Left ventricle myocardium inferior (tissue), 1 donor: Measurements from ENCODE around the gene CYP26C1. TPM values are rescaled to one million over a fixed set of nuclear protein-coding genes. Genes with fewer than 3 reads are reported as not detected.

ENCODE experiments used
- DNase-seq: peaks from one replicate; pipeline ENCODE4 v3.0.0-alpha.2; 2020
- H3K27ac ChIP-seq: fragments of 200-600 bp; replicated peaks from 2 replicates; pipeline ENCODE4 v1.8.0; 2021
- H3K27me3 ChIP-seq: fragments of 200-600 bp; 2 replicates; pipeline ENCODE4 v1.8.0; 2021; ENCODE audit warnings: low read depth
- H3K36me3 ChIP-seq: fragments of 200-600 bp; 2 replicates; pipeline ENCODE4 v1.8.0; 2021
- H3K4me1 ChIP-seq: fragments of 200-600 bp; 2 replicates; pipeline ENCODE4 v1.8.0; 2021
- H3K4me3 ChIP-seq: fragments of 200-600 bp; 2 replicates; pipeline ENCODE4 v1.8.0; 2021; ENCODE audit warnings: mild to moderate bottlenecking, moderate library complexity
- H3K9me3 ChIP-seq: fragments of 200-600 bp; replicated peaks from 2 replicates; pipeline ENCODE4 v1.8.0; 2021
- CTCF ChIP-seq: fragments of 200-600 bp; IDR thresholded peaks from 2 replicates; pipeline ENCODE4 v1.8.0; 2021; ENCODE audit warnings: antibody characterized with exemption, mild to moderate bottlenecking, borderline replicate concordance
- intact Hi-C: fragments of 100-400 bp; cut with micrococcal nuclease; formaldehyde crosslinking; loops from one replicate; pipeline ENCODE4 v1.11.0; 2022
- long read RNA-seq: library from polyadenylated mRNA; unstranded; transcript quantifications from one replicate; pipeline ENCODE4 v2.0.0, GENCODE V29; 2021
- total RNA-seq: library from RNA; stranded (reverse); fragmentation: NEBNext Ultra II Directional; extraction: Animal tissue kit (Norgen Biotek cat#: 25700); gene quantifications from one replicate; pipeline ENCODE4 v1.2.1, GENCODE V29; 2021
- donor health status: DM: no; HTN: yes; CAD: no; lungs with severe emphysema.

Gene CYP26C1
- not detected for total RNA-seq
- long read RNA-seq: 0 reads

GRCh38 chr10:93059975-93060886 lies at the start of gene CYP26C1:
Gene CYP26C1 (plus strand): TSS chr10:93060798. CDS start chr10:93061264, 466 bp downstream.
- Histone ChIP-seq H3K27ac (no peak within 1 kb of the TSS), H3K36me3 (peaks cover 17% of the 10 kb centered on the region), H3K9me3 (no peaks in the 10 kb centered on the region), H3K27me3 (peaks cover 97% of the 10 kb centered on the region), H3K4me1 (peaks cover 35% of the 10 kb centered on the region), H3K4me3 (peak within 1 kb of the TSS; percentile 54)
- intact Hi-C loops: no loop called here
- TF ChIP-seq CTCF: no peak
- DNase-seq: no peak

DNA sequence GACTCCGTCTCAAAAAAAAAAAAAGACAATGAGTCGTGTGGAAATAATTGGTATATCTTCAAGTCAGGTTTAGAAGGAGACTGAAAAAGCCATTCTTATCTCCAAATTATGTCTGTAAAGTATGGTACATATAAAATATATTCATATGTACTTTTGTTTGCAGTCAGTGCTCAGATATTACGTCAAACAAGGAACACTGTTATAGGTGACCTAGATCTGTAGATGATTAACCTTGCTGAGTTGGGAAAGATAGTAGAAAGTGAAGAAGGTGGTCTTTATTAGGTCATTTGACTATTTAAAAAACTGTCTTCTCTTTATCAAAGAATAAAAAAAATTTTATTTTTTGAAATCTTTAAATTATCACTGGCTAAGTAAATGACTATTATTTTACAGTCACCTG lies 44.9 kb upstream of the CYP26C1 start:
- Histone ChIP-seq H3K4me1 (no peaks in the 10 kb centered on the region), H3K36me3 (peaks cover 10% of the 10 kb centered on the region), H3K27me3 (no peaks in the 10 kb centered on the region), H3K4me3 (no peak overlapping the region), H3K9me3 (no peaks in the 10 kb centered on the region), H3K27ac (no peak overlapping the region)
- DNase-seq: no peak
- intact Hi-C loops: no loop called here
- no peak for TF ChIP-seq CTCF

GRCh38 chr10:93023013-93023650 lies 37.5 kb upstream of the CYP26C1 start:
- no peak for TF ChIP-seq CTCF
- no peaks in the 10 kb centered on the region for H3K4me1 ChIP-seq
- no peaks in the 10 kb centered on the region for H3K27me3 ChIP-seq
- no peak overlapping the region for H3K27ac ChIP-seq
- peaks cover 14% of the 10 kb centered on the region for H3K36me3 ChIP-seq
- H3K9me3 ChIP-seq: peaks cover 9% of the 10 kb centered on the region
- DNase-seq: no peak
- no peak overlapping the region for H3K4me3 ChIP-seq
- intact Hi-C loops: no loop called here

- no peak for TF ChIP-seq CTCF
- H3K4me3 ChIP-seq: no peak overlapping the region
- no peak overlapping the region for H3K27ac ChIP-seq
- no peak for DNase-seq
- H3K36me3 ChIP-seq: peaks cover 14% of the 10 kb centered on the region
- peaks cover 9% of the 10 kb centered on the region for H3K9me3 ChIP-seq
- intact Hi-C loops: no loop called here
- no peaks in the 10 kb centered on the region for H3K4me1 ChIP-seq
- H3K27me3 ChIP-seq: no peaks in the 10 kb centered on the region
Measured at GRCh38 chr10:93026072-93026471, 34.5 kb upstream of the CYP26C1 start.

GRCh38 chr10:93027508-93027907 lies 33.1 kb upstream of the CYP26C1 start:
- no peak for DNase-seq
- intact Hi-C loops: no loop called here
- Histone ChIP-seq H3K36me3 (peaks cover 14% of the 10 kb centered on the region), H3K9me3 (peaks cover 9% of the 10 kb centered on the region), H3K27me3 (no peaks in the 10 kb centered on the region), H3K27ac (no peak overlapping the region), H3K4me3 (no peak overlapping the region), H3K4me1 (no peaks in the 10 kb centered on the region)
- TF ChIP-seq CTCF: no peak
